HG02798 (cell line): Measurements from ENCODE around the gene IGFBP5.

Source experiments
- ATAC-seq: cut with Tn5 transposase; IDR thresholded peaks from one replicate; pipeline ENCODE4 v1.9.1; 2021; ENCODE audit warnings: mild to moderate bottlenecking; ENCODE audit not compliant: unreplicated experiment, poor library complexity

IGFBP5 gene

DNA sequence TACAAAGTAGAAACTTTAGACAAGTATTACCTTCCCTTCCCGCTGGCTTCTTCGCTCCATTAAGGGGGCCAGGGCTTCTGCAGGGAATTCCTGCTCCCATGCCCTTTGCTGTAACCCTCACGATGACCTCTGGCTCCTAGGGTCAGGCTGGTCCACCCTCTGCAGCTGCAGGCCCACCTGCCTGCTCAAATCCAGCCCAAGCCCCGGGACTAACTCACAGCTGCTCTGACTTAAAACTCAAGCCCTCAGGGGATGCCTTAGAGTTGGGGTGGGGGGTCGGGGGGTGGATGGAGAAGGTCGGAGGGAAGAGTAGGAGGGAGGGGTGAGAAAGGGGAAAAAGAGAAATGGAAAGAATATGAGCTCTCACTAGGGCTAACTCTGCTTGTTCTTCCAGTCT lies 4.9 kb downstream of the IGFBP5 start:
- no peak for ATAC-seq

DNA sequence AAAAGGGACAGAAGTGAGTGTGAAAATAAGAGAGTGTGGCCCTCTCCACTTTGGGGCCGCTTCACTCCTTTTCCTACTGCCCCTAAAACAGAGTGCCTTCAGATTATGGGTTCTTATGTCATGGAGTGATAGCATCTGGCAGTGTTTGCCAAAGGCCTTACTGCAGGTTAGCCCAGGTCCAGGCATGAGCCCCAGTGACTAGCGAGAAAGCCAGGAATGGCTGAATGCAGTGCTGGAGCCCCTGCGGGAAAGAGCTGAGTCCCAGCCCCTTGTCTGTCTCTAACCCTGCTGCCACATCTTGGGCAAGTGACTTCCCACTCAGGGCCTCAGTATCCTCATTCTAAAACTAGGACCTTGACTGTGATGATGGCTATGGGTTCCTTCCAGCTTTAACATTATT lies 6.0 kb downstream of the IGFBP5 start:
- ATAC-seq, result no peak

DNA sequence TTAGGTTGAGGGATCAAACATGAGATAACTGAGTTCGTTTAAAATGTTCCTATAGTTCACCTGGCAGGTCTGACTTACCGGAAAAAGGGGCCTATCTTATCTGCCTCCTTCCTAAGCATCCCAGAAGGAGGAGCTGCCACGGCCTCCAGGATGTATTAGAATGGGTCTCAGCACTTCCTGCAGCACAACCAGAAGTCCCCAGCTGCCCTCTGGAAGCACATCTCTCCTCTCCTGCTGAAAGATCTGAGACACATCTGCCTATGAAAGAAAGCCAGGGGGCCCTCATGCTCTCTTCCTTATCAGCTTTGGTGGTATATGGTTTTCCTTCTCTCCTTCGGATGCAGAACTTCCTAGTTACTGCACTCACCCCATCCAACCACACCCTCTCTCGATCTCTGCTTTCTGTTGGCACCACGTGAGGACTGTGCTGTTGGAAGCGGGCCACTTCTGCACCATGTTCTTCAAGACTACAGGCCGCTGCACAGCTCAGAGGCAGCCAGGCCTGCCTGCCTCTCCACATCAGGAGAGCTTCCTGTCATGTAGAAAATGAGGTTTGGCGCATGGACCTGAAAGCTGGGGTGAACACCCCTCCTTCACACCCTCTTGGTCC lies 6.5 kb downstream of the IGFBP5 start:
- ATAC-seq, result no peak

DNA sequence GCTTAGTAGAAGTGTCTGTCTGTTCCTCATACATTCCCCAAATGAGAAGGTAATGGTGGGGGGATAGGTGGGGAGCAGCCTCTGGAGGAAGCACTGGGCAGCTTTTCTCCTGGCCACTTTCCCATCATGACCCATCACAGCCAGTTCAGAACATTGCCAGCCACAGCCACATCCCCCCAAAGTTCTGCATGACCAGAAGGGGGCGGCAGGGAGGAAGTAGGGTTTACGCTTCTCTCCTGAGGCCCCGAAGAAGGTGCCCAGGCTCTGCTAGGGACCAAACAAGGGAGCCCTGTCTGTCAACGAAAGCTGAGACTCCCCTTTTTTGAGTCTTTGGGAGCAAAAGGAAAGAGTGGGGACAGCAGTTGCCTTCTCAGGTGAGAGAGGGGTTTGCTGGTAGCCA lies 7.7 kb downstream of the IGFBP5 start:
- ATAC-seq, result no peak

DNA sequence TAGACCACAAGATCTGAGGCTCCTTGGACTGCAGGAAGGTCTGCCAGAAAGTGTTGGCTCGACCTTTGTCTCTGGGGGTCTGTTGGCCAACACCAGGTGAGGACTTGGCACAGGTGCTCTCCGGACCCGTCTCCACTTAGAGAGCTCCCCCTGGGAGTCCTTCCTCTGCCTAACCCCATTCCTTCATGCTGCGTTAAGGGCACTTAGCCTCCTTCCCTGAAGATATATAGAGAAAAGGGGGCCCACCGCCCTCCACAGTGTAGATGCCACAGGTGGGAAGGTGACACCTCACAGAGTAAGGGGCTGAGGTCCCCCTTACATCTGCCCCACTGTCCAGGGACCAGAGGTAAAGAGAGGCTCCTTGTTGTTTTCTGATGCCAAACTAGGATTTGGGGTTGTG lies 8.2 kb downstream of the IGFBP5 start:
- ATAC-seq, result no peak

DNA sequence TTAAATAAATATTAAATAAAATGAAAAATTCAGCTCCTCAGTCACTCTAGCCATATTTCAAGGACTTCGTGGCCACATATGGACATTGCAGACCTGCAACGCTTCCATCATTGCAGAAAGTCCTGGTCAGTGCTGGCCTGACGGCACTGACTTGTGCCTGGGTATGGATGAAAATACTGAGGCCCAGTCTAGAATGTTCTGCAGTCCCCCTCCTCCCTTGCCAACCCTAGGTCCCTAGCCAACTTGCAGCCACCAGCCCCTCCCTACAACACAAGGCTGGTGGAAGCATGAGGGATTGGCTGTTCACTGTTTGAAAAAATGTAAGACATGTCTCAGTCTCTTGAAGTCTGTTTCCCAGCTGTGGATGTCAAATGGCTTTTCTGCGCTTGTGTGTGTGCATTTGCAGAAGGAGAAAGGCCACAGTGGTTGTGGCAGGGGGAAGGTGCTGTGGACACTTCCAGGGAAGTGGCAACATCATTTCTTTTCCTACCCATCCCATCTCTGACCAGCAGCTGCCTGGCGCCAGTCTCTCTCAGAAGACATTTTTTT lies 9.9 kb downstream of the IGFBP5 start:
- no peak for ATAC-seq

DNA sequence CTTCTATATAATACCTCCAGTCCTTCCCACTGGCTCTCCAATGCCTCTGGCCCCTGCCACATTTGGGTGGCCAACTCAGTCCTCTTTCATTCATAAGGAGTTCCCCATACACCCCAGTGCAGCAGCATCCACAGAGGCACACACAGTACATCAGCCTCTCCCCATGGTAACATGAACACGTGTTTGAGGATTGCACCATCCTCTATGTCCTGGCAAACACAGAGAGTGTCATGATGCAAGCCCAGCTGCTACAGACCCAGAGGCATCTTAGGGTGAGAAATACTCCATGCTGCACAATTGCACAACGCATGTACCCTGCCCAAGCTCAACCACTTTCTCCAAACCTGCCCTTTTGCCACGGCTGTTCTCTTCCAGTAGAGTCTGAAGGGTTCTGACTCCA lies 11.5 kb downstream of the IGFBP5 start:
- ATAC-seq, result no peak

DNA sequence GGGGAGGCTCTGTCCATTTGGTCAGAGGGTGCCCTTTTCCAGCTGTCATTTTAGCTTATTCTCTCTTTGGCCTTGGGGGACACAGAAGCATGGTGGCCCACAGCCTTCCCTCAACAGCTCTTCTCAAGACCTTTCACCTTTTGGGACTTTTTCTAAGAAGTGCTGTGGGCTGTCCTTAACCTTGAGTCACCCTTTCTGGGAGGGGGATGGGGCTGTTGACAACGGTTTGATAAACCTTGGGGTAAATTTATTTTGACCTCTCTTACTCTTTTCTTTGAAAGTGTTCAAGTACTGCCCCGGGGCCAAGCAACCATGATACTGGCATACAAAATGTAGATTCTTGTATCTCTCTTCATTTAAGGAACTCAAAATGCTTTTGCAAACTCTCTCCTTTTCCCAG lies 13.7 kb downstream of the IGFBP5 start:
- no peak for ATAC-seq

DNA sequence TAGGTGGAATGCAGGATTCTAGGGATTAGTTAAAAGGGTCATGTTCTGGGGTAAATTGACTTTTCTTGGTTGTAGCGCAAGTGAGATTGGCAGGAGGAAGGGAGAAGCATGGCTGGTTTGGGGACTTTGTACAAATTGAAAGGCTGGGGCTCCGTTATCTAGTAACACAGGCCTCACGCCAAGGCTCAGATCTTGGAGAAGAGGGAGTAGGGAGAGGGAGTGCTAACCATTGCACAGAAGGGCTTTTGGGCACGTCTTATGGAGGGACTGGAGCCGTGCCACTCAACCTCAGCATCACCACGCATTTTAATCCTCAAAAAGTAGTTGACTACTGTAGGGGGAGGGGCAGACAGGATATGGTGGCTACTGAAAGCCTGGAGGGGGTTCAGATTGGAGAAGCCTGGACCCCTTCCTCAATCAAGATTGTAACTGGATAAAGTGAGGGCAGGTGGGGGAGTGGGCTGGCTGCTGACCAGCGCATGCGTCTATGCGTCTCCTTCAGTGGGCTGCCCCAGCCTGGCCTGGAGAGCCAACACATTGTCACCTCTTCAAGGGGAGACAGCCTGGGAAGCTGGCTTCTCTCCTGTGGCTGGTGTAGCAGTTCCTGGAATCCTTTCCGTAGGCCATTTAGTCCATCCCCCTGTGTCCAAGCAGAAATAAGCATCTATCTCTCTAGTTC lies 14.3 kb downstream of the IGFBP5 start:
- no peak for ATAC-seq

DNA sequence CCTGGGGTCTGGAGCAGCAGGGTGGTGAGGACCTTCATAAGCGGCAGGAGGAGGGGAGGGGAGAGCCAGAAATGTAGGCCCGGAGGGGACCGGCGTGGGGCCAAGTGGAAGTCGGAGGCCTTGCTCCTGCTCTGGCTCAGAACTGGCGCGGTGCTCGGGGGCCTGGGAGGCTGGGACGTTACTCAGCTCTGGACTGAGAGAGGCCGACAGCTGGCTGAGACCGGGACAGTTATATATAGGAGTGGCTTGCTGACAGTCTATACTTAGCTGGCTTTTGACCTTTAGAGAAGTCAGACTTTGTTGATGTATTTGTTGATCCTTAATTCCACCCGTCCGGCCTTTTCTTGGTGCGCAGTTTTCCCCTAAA lies 15.7 kb downstream of the IGFBP5 start:
- ATAC-seq, result no peak

DNA sequence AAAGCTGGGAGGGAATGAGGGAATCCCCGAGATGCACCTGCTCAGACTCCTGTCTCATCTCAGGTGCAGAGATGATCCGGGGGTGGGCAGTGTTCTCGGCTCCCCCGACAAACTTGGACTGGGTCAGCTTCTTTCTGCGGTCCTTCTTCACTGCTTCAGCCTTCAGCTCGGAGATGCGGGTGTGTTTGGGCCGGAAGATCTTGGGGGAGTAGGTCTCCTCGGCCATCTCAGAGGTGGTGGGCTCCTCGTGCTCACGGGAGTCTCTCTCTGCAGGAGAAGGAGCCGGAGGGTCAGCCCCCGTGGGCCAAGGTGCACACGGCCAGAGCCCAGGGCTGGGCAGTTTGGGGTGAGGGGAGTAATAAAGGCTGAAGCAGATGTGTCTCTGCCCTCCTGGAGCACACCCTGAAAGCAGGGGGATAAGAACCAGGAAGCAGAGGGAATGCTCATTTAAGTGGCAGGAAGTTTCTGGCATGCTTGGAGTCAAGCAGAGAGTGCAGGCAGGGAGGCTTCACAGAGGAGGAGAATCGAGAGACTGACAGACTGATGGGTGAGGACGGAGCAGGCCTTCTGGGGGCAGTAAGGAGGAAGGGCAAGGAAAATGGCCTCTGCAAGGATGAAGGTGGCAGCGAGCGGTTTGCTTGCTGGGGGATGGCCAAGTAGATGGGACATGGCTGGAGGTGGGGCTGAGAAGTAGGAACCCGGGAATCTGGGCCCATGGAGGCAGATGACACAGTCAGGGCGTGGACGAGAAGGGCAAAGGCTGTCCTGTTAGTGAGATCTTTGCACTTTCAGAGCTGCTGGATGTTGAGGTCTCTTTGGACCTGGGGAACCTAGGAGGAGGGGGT lies 16.3 kb downstream of the IGFBP5 start:
- ATAC-seq, result no peak

DNA sequence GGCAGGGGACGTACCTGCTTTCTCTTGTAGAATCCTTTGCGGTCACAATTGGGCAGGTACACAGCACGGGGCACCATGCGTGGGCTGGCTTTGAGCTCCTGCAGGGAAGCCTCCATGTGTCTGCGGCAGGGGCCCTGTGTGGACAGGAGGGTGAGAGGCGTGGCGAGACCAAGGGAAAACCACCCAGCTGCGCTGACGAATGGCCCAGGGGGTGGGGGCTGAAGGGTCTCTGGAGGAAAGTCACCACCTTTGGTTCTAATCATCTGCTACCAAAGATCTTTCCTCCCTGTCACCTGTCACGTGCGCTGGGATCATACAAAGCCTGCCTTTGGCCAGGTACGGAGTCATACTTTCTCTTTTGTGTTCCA lies 17.3 kb downstream of the IGFBP5 start:
- no peak for ATAC-seq

DNA sequence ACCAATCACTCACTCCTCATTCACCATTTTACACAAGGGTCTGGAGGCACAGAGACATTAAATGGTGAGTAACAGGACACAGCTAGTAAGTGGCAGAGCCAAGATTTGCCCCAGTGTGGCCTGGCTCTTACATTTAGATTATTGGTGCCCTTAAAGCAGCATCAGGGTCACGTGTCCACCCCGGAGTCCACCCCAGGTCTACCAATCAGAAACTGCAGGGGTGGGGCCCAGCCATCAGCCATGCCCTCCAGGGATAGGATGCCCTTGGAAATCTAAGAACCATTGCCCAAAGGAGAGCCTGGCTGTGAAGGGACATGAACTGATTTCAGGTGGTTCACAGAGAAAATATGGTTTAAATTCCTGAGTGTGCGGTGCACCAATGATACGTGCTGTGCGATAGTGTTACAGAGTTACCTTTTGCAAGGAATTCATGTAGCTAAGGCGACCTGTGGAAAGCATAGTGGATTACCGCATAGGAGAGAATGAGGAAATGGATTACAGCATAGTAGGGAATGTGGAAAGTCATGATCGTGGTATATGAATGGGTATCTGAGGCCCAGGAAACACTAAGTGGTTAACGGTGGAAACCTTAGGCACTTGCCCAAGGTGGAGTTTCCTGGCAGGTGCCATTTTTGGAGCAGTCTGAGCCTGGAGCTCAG lies 17.8 kb downstream of the IGFBP5 start:
- no peak for ATAC-seq

DNA sequence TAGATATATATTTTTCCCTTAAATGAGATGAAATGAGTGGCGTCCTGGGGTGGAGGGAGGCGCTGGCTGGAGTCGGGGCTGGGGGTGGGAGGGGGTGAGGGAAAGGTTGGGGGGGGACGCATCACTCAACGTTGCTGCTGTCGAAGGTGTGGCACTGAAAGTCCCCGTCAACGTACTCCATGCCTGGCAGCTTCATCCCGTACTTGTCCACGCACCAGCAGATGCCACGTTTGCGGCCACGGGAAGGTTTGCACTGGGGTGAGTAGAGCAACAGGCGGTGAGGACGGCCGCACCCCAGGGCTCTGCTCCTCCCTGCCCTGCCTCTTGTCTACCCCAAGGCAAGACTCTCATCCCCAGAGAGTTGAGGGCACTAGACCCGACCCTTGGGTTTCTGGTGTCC lies 18.7 kb downstream of the IGFBP5 start:
- ATAC-seq, result no peak

DNA sequence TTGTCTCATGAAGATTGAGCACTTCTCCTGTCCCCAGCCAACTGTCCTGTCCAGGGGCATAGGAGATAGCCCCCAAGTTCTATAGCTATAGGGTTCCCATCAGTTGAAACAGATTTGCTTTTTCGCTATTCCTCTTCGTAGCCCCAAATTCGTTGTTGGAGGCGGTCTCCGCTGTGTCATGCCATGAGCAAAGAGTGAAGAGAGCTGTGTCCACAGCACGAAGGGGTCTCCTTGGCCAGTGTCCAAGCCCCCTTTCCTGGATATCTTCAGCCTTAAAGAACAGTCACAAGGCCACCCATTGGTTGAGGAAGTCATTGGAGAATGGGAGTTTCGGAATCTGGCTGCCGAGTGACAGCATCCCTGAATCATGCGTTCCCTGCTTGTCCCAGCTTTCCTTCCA lies 21.0 kb downstream of the IGFBP5 start:
- ATAC-seq, result no peak

DNA sequence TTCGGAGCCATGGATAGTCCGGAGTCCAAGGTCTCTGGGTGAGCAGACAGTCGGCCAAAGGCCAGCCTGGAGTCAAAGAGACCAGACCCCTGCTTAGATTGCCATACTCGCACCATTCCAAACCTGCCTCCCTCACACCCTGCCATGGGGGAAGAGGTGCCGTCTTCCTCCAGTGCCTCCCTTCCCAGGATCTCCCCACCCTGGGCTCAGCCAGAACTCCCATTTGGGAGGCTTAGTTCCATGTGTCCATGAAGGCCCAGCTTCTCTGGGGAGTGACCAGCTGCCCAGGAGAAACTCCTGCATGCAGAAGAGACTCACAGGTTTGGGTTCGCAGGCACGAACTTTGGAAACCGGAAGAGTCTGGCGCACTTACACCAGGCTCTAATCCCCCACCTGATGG lies 21.7 kb downstream of the IGFBP5 start:
- ATAC-seq, result no peak

DNA sequence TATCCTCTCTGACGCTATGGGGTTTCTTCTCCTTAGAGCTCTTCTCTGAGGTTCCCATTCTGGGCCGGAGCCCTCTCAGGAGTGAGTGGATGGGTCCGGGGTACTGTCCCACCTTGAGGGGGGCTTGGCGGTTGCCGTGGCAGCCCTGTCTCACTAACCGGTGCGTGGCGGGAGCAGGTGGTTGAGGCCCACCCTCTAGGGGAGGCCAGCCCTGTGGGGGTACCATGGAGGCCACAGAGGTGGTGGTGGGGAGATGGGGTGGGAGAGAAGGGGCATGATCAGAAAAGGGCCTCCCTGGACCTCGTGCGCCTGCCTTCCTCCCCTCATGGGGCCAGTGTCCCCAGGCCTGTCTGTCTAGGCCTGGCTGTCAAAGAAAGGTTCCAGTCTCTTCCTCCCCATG lies 22.3 kb downstream of the IGFBP5 start:
- no peak for ATAC-seq

DNA sequence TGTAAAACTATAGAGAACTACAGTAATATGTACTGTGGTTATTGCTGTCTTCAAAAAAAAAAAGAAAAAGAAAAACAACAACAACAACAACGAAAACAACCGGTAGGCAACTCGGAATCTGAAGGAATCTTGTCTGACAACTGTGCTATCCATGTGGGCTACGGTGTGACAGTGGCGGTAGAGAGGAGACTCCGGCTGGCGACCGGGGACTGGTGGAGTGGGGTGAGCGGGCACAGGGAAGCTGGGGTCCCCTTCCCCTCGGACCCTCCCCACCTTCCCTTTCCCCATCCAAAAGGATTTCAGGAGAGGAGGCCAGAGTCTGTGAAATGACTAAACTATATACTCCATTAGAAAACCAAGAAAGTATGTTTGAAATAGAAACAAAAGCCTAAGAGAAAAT lies 22.9 kb downstream of the IGFBP5 start:
- ATAC-seq, result no peak

DNA sequence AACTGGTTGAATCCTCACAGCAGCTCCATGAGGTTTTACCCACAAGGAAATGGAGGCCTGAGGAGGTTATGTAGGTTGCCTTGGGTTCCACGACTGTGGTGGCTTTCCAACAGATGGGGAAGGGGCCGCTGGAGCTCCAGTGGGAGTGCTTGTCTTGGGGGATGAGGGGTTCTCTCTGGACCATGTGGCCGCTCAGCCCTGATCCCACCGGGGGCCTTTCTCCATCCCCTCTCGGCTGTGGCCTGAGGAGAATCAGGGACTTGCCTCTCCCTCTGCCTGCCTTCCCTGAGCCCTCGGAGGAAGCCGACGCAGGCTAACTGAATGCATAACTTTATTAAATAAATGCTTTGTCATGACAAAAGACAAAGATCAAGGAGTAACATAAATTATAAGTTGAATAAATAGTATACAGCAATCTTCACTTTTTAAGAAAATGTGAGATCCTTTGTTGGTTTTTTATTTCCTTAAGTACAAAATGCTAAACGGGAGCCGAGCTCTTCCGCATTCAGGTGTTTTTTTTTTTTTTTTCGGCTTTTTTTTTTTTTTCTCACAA lies 23.5 kb downstream of the IGFBP5 start:
- no peak for ATAC-seq

DNA sequence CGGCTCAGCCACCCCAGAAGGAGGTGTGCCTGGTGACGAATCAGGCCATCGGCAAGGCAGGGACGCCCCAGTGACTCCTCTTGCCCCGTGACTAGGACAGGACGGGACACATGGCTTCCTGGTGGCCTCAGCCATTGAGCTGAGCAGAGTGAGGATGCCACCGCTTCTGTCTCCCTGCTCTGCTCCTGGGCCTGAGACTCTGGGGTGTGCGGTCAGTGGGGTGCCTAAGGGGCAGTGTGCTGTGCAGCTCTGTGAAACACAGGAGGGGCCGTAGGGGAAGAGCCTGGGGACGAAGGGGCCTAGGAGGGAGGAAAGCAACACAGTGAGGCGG lies 24.3 kb downstream of the IGFBP5 start:
- no peak for ATAC-seq
